ENCODE results near the gene DGLUCY.
A peak's percentile ranks its signal among the peaks of the same experiment; 100 is the strongest.
"Not testable (repeated sequence)": the region's sequence is repeated elsewhere in the genome, so short reads cannot be mapped to it uniquely, and the experiment has no call there.

The DGLUCY gene

GRCh38 chr14:91169951-91170350 is 56.1 kb downstream of the DGLUCY start:
- ATAC-seq (no peak), DNase-seq (no peak)

- DNase-seq (no peak), ATAC-seq (no peak)
These were observed 56.7 kb downstream of the DGLUCY start for GRCh38 chr14:91170504-91171121.

- DNase-seq: no peak
- no peak for ATAC-seq
These were observed 57.4 kb downstream of the DGLUCY start for GRCh38 chr14:91171291-91171690.

- ATAC-seq: peak; percentile 61
- DNase-seq: peak; percentile 83
These were observed 59.4 kb downstream of the DGLUCY start for GRCh38 chr14:91173221-91173670.

- no peak for DNase-seq
- no peak for ATAC-seq
These were observed 60.0 kb downstream of the DGLUCY start for GRCh38 chr14:91173904-91174303.

GRCh38 chr14:91175291-91176201 is 61.7 kb downstream of the DGLUCY start:
- no peak for DNase-seq
- ATAC-seq: no peak

GRCh38 chr14:91177073-91178034 is 63.5 kb downstream of the DGLUCY start:
- DNase-seq (peak; percentile 59), ATAC-seq (peak; percentile 77)

GRCh38 chr14:91180611-91181010 is 66.7 kb downstream of the DGLUCY start:
- ATAC-seq (no peak), DNase-seq (no peak)

- not testable (repeated sequence) for ATAC-seq, DNase-seq
These were observed 68.9 kb downstream of the DGLUCY start for GRCh38 chr14:91182753-91183152.

- ATAC-seq (no peak), DNase-seq (no peak)
These were observed 70.7 kb downstream of the DGLUCY start for GRCh38 chr14:91184559-91184958.

- ATAC-seq: no peak
- DNase-seq: no peak
These were observed 71.8 kb downstream of the DGLUCY start for GRCh38 chr14:91185721-91186120.

- DNase-seq: no peak
- no peak for ATAC-seq
These were observed 72.7 kb downstream of the DGLUCY start for GRCh38 chr14:91186515-91187066.

- DNase-seq (no peak), ATAC-seq (no peak)
These were observed 73.4 kb downstream of the DGLUCY start for GRCh38 chr14:91187271-91187670.

- no peak for DNase-seq
- ATAC-seq: no peak
These were observed 77.0 kb downstream of the DGLUCY start for GRCh38 chr14:91190853-91191252.

GRCh38 chr14:91193069-91193468 is 79.2 kb downstream of the DGLUCY start:
- ATAC-seq (no peak), DNase-seq (no peak)

GRCh38 chr14:91195881-91196280 is 82.0 kb downstream of the DGLUCY start:
- no peak for DNase-seq
- ATAC-seq: no peak

- DNase-seq: no peak
- no peak for ATAC-seq
These were observed 83.8 kb downstream of the DGLUCY start for GRCh38 chr14:91197631-91198030.

- not testable (repeated sequence) for DNase-seq, ATAC-seq
These were observed 86.9 kb downstream of the DGLUCY start for GRCh38 chr14:91200802-91201201.

GRCh38 chr14:91202234-91202974 is 88.5 kb downstream of the DGLUCY start:
- ATAC-seq: no peak
- peak; percentile 41 for DNase-seq

GRCh38 chr14:91204657-91205056 is 90.8 kb downstream of the DGLUCY start:
- DNase-seq: no peak
- peak; percentile 15 for ATAC-seq

- DNase-seq (no peak), ATAC-seq (peak; percentile 62)
These were observed 91.6 kb downstream of the DGLUCY start for GRCh38 chr14:91205459-91205858.

Measured in stimulated activated naive CD8-positive, alpha-beta T cell treated with anti-CD3 and anti-CD28 coated beads, Interleukin-15, Interleukin-2, amounts not matched to agents 100 U/mL and 50 U/mL, for 24 hours (primary cell).